AG10803 (cell line): ENCODE results near the gene TRABD.

Experiments used
- DNase-seq: peaks from one replicate; pipeline ENCODE4 v3.0.0; 2010; ENCODE audit warnings: low read depth
- H3K4me3 ChIP-seq: 2 replicates; pipeline ENCODE4 v1.5.1; 2011; ENCODE audit warnings: mild to moderate bottlenecking, low read length, control low read depth
- TF ChIP-seq, protein P1 (sequence below): conservative IDR thresholded peaks from 2 replicates; pipeline ENCODE4 v1.5.1; 2011; ENCODE audit warnings: mild to moderate bottlenecking, low read length, control low read depth, inconsistent platforms

The TRABD gene

DNA sequence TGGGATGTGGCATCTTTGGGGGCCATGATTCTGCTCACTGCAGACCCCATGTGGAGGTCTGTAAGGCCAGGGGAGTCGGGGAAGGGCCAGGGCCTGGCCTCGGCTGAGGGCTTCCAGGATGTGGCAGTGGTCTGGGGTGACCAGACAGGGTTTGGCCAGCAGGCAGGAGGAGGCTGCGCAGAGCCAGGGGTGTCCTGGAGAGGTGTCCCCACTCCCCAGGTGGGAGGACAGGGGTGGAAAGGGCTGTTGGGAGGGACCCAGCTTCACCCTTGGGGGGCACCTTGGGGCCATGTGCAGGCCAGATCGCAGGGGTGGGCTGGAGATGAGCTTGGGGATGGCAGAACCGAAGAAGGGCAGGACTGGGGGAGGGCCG, 11.7 kb upstream of the TRABD start:
- no peak overlapping the region for H3K4me3 ChIP-seq
- no peak for DNase-seq

DNA sequence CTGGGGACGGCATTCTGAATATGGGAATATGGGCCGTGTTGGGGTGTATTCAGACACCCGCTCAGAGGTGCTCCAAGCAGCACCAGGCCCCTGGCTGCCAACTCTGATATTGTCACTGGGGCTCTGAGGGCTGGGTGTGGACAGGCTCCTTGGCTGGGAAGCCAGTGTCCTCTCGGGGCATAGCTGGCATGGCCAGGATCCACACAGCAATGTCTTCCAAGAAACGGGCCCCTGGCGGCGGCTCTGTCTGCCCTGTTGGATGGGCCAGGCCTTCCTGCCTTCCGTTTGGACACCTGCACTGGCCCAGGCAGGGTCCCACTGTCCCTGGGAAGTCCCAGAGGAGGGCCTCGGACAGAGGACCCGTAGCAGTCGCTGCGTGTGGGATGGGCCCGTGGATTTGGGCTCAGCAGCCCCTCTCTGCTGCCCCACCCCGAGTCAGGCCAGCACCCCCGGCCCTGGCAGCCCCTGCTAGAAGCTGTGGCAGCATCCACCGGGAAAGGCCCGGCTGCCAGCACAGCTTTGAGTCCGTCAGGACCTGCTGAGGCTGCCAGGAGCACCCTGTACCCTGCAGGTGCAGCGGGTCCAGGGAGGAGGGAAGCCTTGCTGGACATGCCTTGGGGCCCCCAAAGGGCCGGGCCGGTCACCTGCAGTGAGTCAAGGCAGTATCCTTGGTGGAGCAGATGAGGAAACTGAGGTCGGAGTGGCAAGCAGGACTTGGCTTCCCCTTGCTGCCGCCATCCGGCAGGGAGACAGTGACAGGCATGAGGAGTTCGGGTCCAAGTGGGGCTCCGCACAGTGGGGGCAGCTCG, 11.1 kb upstream of the TRABD start:
- no peak overlapping the region for H3K4me3 ChIP-seq
- TF ChIP-seq, protein P1, sequence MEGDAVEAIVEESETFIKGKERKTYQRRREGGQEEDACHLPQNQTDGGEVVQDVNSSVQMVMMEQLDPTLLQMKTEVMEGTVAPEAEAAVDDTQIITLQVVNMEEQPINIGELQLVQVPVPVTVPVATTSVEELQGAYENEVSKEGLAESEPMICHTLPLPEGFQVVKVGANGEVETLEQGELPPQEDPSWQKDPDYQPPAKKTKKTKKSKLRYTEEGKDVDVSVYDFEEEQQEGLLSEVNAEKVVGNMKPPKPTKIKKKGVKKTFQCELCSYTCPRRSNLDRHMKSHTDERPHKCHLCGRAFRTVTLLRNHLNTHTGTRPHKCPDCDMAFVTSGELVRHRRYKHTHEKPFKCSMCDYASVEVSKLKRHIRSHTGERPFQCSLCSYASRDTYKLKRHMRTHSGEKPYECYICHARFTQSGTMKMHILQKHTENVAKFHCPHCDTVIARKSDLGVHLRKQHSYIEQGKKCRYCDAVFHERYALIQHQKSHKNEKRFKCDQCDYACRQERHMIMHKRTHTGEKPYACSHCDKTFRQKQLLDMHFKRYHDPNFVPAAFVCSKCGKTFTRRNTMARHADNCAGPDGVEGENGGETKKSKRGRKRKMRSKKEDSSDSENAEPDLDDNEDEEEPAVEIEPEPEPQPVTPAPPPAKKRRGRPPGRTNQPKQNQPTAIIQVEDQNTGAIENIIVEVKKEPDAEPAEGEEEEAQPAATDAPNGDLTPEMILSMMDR: no peak
- no peak for DNase-seq

More for the DNA sequence above, 11.7 kb upstream of the TRABD start:
- TF ChIP-seq, protein P1: no peak

DNA sequence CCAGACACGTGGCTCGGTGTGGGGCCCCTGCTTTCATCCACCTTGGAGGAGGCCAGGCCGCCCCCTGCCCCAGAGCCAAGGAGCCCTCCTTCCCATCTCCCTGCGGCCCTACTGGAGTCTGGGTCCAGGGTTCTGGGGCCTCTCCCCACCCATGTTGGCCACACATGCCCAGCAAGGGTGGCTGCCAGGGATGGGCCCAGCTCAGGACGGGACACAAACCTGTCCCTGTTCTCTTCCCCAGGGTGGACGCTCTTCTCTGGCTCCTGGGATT, 10.6 kb upstream of the TRABD start:
- no peak for DNase-seq
- TF ChIP-seq, protein P1: no peak
- no peak overlapping the region for H3K4me3 ChIP-seq

DNA sequence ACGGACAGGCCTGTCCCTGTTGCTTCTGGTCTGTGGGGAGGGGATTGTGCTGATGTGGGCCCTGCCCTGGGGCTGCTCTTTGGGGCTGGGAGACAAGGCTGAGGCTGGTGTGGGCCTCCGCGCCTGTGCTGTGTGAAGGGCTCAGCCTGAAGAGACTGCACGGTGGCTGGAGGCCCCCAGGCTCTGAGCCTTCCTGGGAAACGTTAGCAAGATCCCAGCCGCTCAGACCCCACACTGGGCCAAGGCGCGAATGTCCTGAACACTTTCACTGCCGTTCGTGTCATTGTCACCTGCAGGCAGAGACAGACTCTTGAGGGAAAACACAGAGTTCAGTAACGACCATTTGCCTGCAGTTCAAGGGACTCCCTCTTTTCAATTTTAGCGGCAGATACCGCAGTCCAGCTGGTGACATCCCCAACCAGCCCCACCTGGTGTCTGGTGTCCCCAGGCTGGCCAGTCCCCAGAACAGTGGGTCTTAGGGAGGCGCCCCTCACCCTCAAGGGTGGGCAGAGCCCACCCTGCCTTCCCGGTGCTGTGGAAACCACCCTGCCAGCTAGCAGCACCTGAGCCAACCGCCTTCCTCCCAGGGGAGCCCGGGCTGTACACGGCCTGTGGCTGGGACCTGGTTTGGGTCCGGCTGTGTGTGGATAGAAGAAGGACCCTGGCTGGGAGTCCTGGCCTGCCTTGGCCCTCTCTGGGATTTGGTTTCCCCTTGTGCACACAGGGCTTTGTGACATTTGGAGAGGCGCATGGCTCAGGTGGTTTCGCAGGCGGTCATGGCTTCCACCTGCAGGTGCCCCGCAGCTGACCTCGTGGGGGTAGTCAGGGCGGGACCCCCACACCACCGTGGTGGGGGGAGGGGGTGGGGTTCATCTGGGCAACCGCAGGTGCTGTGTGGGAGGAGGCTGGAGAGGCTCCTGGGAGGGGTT, 9.5 kb upstream of the TRABD start:
- no peak for DNase-seq
- TF ChIP-seq, protein P1: no peak
- H3K4me3 ChIP-seq: no peak overlapping the region

DNA sequence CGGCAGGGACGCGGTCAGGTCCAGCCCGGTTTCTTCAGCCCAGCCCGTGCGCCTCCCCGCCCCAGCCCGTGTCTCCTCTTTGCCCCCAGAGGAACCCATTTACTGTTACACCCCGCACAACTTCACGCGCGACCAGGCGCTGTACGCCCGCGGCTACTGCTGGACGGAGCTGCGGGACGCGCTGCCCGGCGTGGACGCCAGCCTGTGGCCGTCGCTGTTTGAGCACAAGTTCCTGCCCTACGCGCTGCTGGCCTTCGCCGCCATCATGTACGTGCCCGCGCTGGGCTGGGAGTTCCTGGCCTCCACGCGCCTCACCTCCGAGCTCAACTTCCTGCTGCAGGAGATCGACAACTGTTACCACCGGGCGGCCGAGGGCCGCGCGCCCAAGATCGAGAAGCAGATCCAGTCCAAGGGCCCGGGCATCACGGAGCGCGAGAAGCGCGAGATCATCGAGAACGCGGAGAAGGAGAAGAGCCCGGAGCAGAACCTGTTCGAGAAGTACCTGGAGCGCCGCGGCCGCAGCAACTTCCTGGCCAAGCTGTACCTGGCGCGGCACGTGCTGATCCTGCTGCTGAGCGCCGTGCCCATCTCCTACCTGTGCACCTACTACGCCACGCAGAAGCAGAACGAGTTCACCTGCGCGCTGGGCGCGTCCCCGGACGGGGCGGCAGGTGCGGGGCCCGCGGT, 8.7 kb upstream of the TRABD start:
- H3K4me3 ChIP-seq: no peak overlapping the region
- no peak for DNase-seq
- TF ChIP-seq, protein P1: no peak

DNA sequence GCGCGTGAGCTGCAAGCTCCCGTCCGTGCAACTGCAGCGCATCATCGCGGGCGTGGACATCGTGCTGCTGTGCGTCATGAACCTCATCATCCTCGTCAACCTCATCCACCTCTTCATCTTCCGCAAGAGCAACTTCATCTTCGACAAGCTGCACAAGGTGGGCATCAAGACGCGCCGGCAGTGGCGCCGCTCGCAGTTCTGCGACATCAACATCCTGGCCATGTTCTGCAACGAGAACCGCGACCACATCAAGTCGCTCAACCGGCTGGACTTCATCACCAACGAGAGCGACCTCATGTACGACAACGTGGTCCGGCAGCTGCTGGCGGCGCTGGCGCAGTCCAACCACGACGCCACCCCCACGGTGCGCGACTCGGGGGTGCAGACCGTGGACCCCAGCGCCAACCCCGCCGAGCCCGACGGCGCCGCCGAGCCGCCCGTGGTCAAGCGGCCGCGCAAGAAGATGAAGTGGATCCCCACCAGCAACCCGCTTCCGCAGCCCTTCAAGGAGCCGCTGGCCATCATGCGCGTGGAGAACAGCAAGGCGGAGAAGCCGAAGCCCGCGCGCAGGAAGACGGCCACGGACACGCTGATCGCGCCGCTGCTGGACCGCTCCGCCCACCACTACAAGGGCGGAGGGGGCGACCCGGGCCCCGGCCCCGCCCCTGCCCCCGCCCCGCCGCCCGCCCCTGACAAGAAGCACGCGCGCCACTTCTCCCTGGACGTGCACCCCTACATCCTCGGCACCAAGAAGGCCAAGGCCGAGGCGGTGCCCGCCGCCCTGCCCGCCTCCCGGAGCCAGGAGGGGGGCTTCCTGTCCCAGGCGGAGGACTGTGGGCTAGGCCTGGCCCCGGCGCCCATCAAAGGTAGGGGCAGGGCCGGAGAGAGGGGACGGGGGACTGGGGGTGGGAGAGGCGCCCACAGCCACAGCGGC, 7.9 kb upstream of the TRABD start:
- no peak for DNase-seq
- TF ChIP-seq, protein P1: no peak
- no peak overlapping the region for H3K4me3 ChIP-seq
